Smooth muscle cell of the brain vasculature (primary cell): ENCODE data around the gene SPOCK1.

ENCODE experiments used
- DNase-seq: peaks from one replicate; pipeline ENCODE4 v3.0.0-alpha.2; 2012; ENCODE audit warnings: low read depth, low spot score

SPOCK1 gene

DNA sequence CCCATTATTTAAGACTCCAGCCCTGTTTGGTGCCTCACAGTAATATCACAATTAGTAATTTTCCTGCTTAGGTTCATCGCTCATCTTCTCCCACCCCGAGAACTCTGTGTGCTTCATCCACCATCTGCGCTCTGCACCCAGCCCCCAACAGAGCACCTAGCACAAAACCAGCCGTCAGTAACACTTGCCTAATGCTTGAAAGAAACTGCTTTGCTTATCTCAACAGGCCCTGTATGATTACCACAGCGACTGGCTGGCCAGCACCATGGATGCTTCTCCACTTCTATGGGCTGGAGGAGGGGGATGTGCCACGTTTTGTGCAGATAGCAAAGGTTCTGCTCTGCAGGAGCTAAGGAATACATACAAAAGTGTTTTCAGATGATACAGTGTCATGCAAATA is 166.8 kb downstream of the SPOCK1 start:
- no peak for DNase-seq

- no peak for DNase-seq
Observed at GRCh38 chr5:137329586-137330296, 169.4 kb downstream of the SPOCK1 start.

DNA sequence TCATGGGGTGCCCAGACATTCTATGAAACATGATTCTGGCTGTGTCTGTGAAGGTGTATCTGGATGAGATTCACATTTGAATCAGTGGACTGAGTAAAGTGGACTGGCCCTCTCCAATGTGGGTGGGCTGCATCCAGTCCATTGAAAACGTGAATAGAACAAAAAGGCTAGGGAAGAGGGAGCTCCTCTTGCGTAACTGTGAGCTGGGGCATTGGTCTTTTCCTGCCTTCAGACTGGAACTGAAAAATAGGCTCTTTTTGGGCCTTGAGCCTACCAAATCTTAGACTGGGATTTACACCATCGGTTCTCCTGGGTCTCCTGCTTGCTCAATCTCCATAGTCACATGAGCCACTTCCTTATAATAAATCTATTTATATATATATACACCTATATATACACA is 170.1 kb downstream of the SPOCK1 start:
- no peak for DNase-seq

- no peak for DNase-seq
Observed at GRCh38 chr5:137328463-137328862, 170.7 kb downstream of the SPOCK1 start.

GRCh38 chr5:137325721-137326120 is 173.4 kb downstream of the SPOCK1 start:
- DNase-seq, result no peak

DNA sequence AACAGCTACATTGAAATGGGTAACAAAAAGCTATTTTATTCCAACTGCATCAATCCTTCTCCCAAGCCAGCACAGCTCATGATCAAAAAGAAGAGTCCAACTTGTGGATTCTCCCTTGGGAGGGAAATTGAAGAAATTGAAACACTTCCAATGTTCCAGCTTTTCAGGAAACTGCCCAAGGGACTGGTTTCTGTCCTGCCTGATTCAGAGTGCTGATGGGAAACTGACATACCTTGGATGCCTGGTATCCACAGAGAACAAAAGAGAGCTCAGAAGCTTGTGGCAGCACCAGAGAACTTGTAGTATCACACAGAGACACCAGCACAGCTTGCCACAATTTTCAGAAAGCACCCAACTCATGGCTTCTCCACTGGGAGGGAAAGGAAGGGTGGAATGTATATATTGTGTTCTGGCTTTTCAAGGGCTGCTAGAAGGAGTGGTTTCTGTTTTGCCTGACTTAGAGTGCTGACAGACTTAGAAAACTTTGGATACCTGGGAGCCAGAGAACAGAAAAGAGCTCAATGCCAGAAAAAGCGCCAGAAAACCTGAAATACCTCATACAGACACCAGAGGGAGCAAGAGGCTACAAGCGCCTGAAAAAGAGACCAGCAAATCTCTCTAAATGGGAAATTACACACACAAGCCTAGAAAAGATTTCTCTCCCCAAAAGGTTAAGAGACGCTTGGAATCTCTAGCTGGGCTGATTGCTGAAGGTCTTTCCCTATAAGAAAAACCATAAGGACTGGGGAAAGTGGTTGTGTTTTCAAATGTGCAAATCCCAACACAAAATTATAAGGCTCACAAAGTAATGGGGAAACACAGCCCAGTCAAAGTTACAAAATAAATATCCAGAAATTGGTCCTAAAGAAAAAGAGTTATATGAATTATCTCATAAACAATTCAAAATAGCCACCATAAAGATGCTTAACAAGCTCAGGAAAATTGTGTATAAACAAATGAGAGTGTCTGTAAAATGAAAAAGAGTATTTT is 178.8 kb downstream of the SPOCK1 start:
- no peak for DNase-seq

DNA sequence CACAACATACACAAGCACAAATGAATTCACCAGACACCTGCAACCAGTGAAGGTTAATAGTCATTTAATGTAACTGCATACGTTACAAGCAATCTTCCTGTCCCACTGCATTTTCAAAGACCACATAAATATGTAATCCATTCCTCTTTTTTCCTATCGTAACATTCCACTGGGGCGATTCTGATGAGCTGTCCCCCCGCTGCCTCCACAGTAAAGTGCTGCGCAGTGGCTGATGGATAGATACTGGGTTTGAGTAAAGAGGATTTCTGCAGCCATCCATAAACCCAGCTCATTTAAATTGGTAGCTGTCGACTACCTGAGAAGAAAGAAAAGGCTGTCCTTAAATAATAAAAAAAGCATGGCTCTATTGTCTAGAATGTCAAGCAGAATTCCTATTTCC is 181.1 kb downstream of the SPOCK1 start:
- no peak for DNase-seq

GRCh38 chr5:137316346-137316736 is 182.8 kb downstream of the SPOCK1 start:
- DNase-seq, result no peak

GRCh38 chr5:137315534-137316345 is 183.4 kb downstream of the SPOCK1 start:
- DNase-seq, result no peak

DNA sequence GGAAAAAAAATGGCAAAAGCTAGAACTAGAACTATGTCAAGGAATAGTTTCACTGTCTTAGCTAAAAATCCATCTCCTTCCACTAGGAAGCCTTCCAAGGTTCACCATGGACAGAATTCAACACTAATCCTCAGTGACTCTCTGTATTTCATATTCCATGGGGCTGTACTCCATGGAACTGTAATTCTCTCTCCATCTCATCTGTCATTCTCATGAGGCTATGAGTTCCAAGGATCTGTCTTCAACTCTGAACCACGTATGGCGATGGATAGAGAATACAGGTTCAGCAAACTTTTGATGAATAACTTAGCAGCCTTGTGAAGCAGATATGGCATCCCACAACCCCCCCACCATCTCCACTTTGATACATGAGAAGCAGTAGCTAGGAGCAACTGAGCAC is 184.0 kb downstream of the SPOCK1 start:
- DNase-seq, result no peak

DNA sequence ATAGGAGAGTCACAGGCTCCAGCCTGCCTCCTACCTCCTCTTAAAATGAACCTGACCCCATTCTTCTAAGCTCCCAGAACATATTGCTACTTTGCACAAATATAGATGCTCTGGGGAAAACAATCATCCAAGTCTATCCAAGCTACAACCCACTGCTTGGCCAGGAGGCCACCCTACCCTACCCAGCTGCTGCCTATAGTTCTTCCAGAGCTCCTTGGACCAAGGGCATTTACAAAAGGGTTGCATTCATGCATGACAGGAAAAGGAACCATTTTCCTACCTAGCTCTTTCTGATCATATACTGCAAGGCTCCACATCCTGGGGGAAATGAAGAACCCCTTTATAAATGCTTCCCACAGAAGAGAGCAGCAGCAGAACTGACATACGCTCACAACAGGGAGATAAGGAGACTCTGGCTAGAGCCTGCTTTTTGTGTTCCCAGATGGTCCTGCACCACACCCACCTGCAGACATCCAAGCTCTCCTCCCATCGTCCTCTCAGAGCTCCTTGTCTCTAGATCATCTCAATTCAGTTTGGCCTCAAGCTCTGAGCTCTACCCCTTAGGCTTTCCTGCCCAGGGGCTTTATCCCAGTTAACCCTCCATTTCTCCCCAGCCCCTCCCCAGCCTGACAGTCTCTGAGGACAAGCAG is 185.5 kb downstream of the SPOCK1 start:
- DNase-seq, result no peak

DNA sequence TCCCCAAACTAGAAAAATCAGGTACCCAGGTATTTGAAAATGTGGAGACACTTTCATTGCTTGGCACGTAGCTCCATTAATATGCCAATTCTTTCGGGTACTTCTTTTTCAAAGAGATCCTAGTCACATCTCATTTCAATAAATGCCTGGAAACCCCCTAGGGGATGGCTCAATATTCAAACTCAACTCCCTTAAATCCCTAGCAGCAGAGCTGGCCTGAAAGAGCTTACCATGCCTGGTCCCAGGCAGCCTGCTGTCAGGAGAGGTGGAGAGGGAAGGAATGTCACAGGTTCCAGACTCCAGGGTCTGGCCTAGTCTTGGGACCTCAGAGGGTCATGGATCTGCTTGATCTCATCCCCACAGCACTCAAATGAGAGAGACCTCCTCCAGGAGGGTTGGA is 187.1 kb downstream of the SPOCK1 start:
- no peak for DNase-seq

DNA sequence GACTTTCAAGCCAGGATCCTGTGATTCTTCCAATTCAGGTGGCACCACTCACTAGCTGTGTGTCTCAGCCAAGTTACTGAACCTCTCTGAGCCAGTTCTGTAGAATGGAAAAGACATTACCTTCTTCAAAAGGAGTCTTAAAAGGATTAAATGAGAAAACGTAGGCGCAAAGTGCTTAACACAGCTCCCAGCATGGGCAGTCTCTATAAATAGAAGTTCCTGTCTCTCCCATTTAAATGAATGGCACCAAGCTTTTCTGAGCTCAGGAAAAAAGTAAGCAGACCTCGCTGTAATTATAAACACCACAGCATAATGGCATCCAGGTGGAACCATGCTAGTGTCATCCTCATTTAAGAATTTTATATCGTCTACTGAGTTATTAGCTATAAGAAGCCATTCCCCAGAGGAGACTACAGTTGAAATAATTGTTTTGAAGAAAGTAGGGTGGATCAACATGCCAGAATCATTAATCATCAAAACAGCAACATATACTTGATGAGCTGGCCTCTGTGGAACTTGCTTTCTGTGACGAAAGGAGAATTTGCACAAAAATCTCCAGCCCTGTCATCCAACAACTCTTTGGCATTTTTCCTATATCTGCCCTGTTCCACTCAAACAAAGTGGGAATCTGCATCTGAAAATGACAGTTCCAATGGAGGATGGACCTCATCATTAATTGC is 188.9 kb downstream of the SPOCK1 start:
- peak; percentile 47 for DNase-seq

DNA sequence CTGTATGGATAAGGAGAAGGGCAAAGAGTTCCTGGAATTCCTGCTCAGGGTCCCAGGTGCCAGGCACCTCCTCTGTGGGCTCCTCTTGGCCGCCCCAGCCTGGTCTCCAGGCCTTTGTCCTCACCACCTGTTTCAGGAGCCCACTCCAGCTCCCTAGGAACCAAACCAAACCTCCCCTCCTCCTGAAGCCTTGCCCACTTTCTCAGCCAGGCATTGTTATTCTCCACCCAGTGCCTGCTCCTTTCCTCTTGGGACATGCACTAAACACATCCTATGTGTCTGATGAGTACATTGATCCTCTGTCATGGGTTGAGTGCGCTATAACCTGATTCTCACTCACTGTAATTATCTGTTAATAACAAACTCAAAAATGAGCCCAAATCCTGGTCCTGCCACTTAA is 189.8 kb downstream of the SPOCK1 start:
- no peak for DNase-seq

DNA sequence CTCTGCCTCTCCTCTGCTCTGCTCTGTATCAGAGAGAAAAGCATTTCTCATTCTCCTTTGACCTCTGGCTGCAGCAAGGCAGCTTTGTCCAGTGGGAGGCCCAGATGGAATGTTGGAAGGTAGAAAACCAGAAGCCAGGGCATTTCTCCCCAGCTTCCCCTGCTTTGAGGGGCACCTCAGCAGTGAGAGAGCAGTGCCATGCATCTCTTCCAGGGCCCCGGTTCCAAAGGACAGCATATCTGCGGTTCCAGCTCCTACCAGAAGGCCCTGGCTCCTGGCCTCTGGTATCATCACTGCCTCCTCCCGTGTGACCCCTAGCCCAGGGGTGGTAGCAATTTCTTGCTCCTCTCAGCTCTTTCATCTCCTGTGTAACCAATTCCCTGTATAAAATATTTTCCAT is 190.8 kb downstream of the SPOCK1 start:
- no peak for DNase-seq

- no peak for DNase-seq
Observed at GRCh38 chr5:137306903-137307302, 192.2 kb downstream of the SPOCK1 start.

GRCh38 chr5:137305971-137306602 is 193.0 kb downstream of the SPOCK1 start:
- DNase-seq, result no peak

DNA sequence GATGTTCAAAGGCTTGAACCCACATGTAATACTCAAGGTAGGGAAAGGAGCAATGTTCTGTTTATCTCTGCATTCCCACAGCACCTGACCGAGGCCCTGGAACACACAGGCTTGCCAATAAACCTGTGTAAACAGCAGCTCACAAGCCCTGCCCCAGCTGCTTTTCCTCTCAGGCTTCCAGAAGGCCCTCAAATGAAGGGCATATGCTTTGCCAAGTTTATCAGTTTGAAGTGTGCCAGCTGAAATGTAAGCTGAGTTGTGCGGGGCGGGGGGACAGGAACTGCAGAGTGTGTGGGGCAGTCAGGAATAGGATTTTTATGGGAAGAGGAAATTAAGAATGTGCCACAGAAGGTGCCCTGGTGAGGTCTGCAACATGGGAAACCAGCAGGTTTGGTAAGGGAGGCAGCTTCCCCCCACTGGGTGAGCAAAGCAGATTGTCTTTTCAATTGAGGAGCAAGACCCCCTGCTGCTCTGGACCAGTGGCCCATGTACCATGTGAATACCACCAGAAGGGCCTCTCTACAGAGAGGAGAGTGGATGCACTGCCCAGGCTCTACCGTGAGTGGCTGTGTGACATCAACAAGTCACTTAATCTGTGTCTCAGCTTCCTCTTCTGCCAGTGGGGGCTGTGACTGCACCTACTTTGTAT is 194.8 kb downstream of the SPOCK1 start:
- no peak for DNase-seq

DNA sequence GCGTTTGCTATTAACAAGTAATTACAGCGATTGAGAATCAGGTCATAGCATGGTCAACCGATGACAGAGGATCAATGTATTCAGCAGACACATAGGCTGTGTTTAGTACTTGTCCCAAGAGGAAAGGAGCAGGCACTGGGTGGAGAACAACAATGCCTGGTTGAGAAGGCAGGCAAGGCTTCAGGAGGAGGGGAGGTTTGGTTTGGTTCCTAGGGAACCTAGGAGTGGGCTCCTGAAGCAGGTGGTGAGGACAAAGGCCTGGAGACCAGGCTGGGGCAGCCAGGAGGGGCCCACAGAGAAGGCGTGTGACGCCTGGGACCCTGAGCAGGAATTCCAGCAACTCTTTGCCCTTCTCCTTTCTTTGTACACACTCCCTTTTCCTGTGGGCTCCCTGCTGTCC is 195.6 kb downstream of the SPOCK1 start:
- no peak for DNase-seq
